HG02588 (cell line): ENCODE measurements around the gene TUBB2A.

Experiments used
- ATAC-seq: cut with Tn5 transposase; IDR thresholded peaks from one replicate; pipeline ENCODE4 v1.9.1; 2021; ENCODE audit warnings: mild to moderate bottlenecking, moderate library complexity; ENCODE audit not compliant: unreplicated experiment

Gene TUBB2A

DNA sequence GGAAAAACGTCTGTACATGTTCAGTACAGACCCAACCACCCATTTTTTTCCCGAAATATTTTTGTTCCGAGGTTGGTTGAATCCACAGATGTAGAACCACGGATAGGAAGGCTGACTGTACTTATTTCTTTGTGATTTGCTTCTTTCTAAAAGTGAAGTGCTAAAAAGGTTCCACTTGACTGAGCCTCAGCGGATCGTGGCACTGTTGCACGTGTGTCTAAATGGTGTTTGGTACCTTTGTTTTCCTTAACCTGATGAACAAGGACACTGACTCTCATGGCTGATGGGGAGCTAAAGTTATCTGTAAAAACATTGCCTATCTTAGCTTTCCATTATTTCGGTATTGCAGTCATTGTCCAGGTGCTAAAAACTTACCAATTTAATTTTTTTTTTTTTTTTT, 32.7 kb downstream of the TUBB2A start:
- no peak for ATAC-seq

DNA sequence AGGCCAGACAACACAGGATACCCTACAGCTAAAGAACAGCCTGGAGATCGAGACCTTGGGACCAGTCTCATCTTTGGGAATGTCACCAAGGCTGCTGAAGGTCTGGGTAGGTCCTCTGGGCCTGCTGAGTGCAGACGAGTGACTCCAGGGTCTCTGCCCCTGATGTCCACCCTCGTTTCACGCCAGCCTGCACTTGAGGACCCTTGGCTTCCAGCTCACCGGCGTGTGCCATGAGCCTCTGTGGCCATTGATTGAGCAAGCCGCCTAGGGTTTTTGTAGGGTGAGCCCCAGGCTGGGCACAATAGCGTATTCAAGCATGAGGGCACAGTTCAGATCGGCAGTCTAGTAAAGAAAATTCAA, 34.5 kb downstream of the TUBB2A start:
- no peak for ATAC-seq

DNA sequence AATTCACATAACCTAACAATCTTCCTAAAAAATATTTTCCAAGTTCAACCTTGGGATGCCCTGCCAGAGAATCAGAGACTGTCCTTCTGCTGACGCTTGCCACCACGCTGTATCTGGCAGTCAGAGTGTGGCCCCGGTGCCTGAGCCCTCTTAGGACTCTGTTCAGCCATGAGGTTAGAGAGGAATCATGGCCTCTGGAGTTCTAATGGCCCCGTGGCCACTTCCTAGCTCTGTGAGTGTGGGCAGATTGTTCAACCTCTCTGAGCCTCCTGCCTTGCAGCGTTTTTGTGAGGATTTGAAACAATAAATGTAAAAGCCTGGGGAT, 36.6 kb downstream of the TUBB2A start:
- no peak for ATAC-seq

DNA sequence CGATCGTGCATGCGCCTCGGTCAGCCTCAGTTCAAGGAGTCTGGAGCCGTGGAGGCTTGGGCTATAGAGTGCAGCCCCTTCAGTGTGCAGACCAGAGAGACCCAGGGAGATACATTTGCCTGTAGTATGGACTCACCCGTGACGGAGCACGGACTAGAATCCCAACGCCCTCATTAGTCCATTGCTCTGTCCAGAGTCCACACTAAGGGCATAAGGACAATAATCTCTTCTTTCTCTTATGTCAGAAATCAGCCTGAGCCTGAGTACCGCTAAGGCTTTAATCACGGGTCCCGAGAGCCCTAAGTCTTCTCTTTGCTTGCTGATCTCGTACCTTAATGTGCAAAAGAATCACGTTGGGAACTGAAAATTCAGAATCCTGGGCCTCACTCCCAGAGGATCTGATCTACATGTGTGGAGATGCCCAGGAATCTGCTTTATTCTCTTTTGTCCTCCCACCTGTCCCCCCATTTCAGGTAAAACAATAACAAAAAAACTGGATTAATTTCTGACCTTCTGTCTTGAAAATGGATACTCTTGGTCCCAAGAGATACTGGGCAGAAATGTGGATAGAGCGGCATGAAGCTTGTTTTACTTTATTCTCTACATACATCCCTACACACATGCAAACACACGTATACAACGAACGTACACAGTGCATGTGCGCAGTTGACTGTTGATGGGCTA, 38.2 kb downstream of the TUBB2A start:
- peak; percentile 20 for ATAC-seq

DNA sequence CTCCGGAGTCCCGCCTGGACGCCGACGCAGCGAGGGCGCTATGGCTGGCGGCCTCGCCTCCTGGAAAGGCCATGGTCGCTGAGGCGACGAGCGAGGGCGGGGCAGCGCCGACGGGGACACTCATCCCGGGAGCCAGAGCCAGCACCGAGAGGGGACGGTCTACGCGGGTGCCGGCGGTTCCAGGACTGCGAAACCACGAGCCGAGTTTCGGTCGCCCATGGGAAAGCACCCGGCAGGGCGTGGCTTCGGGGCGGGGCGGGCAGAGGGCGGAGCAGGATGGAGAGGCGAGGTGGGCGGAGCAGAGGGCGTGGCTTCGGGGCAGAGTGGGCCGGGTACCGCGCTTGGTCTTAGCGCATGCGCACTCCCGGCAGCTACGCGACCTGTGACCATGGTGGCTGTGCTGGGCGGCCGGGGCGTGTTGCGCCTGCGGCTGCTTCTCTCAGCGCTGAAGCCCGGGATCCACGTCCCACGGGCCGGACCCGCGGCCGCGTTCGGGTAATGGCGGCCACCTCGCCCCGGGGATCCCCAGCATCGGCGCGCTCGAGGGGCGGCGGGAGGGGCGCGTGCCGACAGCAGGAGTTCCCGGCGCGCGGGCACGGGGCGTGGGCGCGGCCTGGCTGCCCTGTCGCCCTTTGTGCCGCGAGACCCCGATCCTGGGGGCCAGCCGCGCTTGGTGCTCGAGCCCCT, 38.8 kb downstream of the TUBB2A start, which contains the start of gene BPHL:
Gene BPHL, plus strand, starts transcription at position 359 of the 687 bp plus-strand sequence. Its CDS starts 30 bp downstream, at position 389.
- peak; percentile 90 for ATAC-seq

DNA sequence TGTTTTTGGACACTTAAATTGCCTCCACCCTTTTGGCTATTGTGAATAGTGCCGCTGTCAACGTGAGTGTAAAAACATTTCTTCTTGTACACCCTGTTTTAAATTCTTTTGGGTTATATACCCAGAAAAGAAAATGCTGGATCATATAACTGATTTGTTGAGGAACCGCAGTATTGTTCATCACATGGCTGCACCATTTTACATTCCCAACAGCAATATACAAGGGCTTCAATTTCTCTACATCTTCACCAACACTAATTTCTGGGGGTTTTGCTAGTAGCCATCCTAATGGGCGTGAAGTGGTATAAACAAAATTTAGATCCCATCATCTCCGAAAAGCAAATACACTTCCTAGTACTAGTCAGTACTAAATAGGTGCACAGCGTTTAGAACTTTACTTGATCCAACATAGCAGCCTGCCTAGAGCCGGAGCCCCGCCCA, 39.4 kb downstream of the TUBB2A start:
- peak; percentile 4 for ATAC-seq

DNA sequence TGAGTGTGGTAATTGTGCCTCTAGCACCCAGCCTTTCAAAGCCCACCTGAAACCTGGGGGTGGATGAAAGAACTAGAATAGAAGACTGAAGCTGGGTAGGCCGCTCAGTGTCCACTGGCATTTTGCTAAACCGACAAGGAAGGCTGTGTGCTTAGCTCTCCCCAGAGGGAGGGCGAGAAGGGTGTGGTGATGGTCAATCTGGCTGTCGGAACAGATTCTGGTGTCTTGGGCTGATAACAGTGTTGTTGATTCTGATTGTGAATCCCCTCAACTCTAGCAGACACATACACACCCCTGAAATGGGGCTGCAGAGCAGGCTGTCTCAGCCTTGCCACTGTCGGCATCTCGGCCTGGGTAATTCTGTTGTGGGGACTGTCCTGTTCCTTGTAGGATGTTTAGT, 43.0 kb downstream of the TUBB2A start:
- ATAC-seq, result no peak

DNA sequence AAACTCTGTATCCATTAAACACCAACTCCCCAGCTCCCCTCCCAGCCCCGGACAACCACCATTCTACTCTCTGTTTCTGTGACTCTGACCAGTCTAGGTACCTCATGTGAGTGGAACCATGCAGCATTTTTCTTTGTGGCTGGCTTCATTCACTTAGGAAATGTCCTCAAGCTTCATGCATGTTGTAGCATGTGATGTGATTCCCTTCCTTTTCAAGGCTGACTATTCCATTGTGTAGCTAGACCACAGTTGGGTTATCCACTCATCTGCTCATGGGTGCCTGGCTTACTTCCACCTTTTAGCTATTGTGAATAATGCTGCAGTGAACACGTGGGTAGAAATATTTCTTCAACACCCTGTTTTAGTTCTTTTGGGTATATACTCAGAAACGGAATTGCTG, 47.6 kb downstream of the TUBB2A start:
- ATAC-seq, result no peak

DNA sequence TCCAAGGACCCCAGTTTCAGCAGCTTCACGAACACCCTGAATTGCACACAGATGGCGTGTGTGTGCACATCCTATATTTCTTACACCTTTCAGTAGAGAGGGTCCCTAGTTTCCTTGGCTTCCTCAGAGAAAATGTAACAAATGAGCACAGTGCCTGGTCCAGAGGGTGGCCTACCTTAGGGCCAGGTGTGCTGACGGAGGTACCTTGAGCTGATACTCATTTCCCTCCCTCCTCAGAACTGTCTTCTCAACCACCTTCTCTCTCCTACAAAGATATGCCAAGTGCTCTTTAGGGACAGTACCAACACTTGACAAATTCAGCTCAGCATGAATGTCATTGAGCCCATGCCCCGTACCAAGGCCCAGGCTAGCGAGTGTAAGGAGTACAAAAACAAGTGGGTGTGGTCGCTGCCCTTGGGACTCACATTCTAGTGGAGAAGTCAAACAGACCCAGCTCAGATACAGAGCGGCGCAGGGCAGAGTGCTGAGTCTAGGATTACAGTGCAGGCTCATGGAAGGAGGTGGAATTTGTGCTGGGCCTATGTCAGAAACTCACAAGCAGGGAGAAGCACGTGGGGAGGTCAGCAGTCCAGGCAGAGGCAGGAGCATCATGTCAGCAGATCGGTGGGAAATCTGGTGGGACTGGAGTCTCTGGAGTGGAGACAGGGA, 48.5 kb downstream of the TUBB2A start:
- ATAC-seq, result no peak
